Body of pancreas (tissue), 4 donors: ENCODE results near the gene EMX1.

ENCODE experiments used
- POLR2A ChIP-seq, 3 donors: fragments of 450-650 bp; IDR thresholded peaks; one replicate each; pipeline ENCODE4 v1.6.1; 2016; ENCODE audit warnings: antibody characterized with exemption in 3 of 3, mild to moderate bottlenecking in 2 of 3
- TF ChIP-seq, protein P1 (sequence below), 7 experiments: fragments of 450-650 bp in 4 of 7; fragments of 200-600 bp in 3 of 7; sonication (generic) in 3 of 7; IDR thresholded peaks; one replicate each; pipeline ENCODE4 v1.5.1; 2016 to 2019; ENCODE audit warnings: antibody characterized with exemption in 7 of 7

DNA sequence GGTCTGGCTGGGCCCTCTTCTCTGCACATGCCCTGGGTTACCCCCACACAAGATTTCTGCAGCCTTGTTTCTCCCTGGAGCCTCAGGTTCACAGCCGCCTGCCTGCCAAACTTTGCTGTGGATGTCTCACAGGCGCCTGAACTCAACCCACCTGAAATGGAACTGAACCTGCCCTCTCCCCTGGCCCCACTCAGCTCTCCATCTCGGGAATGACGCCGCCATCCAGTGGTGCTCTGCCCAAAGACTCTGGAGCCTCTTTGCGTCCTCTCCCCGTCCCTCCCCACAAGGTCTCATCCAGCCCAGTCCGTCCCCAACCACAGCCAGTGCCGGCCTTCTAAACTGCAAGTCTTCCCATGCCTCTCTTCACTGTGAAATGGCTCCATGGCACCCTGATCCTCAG is 29.1 kb downstream of the EMX1 start:
- TF ChIP-seq, protein P1, sequence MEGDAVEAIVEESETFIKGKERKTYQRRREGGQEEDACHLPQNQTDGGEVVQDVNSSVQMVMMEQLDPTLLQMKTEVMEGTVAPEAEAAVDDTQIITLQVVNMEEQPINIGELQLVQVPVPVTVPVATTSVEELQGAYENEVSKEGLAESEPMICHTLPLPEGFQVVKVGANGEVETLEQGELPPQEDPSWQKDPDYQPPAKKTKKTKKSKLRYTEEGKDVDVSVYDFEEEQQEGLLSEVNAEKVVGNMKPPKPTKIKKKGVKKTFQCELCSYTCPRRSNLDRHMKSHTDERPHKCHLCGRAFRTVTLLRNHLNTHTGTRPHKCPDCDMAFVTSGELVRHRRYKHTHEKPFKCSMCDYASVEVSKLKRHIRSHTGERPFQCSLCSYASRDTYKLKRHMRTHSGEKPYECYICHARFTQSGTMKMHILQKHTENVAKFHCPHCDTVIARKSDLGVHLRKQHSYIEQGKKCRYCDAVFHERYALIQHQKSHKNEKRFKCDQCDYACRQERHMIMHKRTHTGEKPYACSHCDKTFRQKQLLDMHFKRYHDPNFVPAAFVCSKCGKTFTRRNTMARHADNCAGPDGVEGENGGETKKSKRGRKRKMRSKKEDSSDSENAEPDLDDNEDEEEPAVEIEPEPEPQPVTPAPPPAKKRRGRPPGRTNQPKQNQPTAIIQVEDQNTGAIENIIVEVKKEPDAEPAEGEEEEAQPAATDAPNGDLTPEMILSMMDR (IDR thresholded peaks at IDR 0.05) = no peak
- TF ChIP-seq POLR2A (IDR thresholded peaks at IDR 0.05) = no peak
